HFFc6 (cell line): ENCODE measurements around the gene MTCL1. TPM values are rescaled to one million over a fixed set of nuclear protein-coding genes. Genes with fewer than 3 reads are reported as not detected.
A peak's percentile ranks its signal among the peaks of the same experiment; 100 is the strongest.

Experiments used
- DNase-seq: peaks from one replicate; pipeline ENCODE4 v3.0.0-alpha.2; 2018
- H3K27ac Mint-ChIP-seq: 2 replicates; pipeline ENCODE4 v1.8.0; 2020; ENCODE audit warnings: mild to moderate bottlenecking, mixed read lengths
- H3K27me3 Mint-ChIP-seq: 2 replicates; pipeline ENCODE4 v1.8.0; 2021; ENCODE audit warnings: mild to moderate bottlenecking, moderate library complexity, mixed read lengths; ENCODE audit not compliant: insufficient read depth
- H3K36me3 Mint-ChIP-seq: 2 replicates; pipeline ENCODE4 v1.8.0; 2021; ENCODE audit warnings: low read depth, mixed read lengths
- H3K4me1 Mint-ChIP-seq: 2 replicates; pipeline ENCODE4 v1.8.0; 2020; ENCODE audit warnings: low read depth, mixed read lengths
- H3K4me3 Mint-ChIP-seq: 2 replicates; pipeline ENCODE4 v1.8.0; 2020; ENCODE audit warnings: mild to moderate bottlenecking, moderate library complexity, mixed read lengths
- H3K9me3 Mint-ChIP-seq: 2 replicates; pipeline ENCODE4 v1.8.0; 2020; ENCODE audit warnings: mild to moderate bottlenecking, mixed read lengths
- CTCF ChIP-seq: fragments of 200-600 bp; sonication (generic); IDR thresholded peaks from 2 replicates; pipeline ENCODE4 v1.5.0; 2021; ENCODE audit warnings: antibody characterized with exemption, mild to moderate bottlenecking
- total RNA-seq, 6 experiments: library from RNA; stranded (reverse); fragmentation: NEBNext Ultra II Directional; extraction: Animal tissue kit (Norgen Biotek cat#: 25700); gene quantifications; 2 replicates in 1 of 6; 3 replicates in 5 of 6; pipeline ENCODE4 v1.2.3, GENCODE V29; 2021

Gene MTCL1
- total RNA-seq, 6 experiments from 2014 or later, result 47.2 to 59.7 (median 55.3) TPM

- peak; percentile 52 for DNase-seq
- Mint-ChIP-seq H3K4me3 (peak overlapping the region; percentile 80), H3K4me1 (peaks cover 93% of the 10 kb centered on the region), H3K27ac (peak overlapping the region; percentile 93), H3K27me3 (peaks cover 2% of the 10 kb centered on the region; the same call in 1 of the 2 replicates), H3K36me3 (peaks cover 70% of the 10 kb centered on the region), H3K9me3 (no peaks in the 10 kb centered on the region; the same call in 1 of the 2 replicates)
- no peak for TF ChIP-seq CTCF
Measured at GRCh38 chr18:8745355-8746014, 40.1 kb downstream of the MTCL1 start.

- Mint-ChIP-seq H3K36me3 (peaks cover 59% of the 10 kb centered on the region), H3K4me1 (peaks cover 95% of the 10 kb centered on the region), H3K9me3 (no peaks in the 10 kb centered on the region; the same call in 1 of the 2 replicates), H3K27me3 (no peaks in the 10 kb centered on the region; the same call in 1 of the 2 replicates), H3K27ac (peak overlapping the region; percentile 93), H3K4me3 (peak overlapping the region; percentile 80)
- DNase-seq, result peak; percentile 92
- no peak for TF ChIP-seq CTCF
Measured at GRCh38 chr18:8747440-8747937, 42.1 kb downstream of the MTCL1 start.

- Mint-ChIP-seq H3K9me3 (no peaks in the 10 kb centered on the region; the same call in 1 of the 2 replicates), H3K4me1 (peaks cover 91% of the 10 kb centered on the region), H3K4me3 (no peak overlapping the region), H3K27ac (peak overlapping the region; percentile 89), H3K27me3 (no peaks in the 10 kb centered on the region; the same call in 1 of the 2 replicates), H3K36me3 (peaks cover 65% of the 10 kb centered on the region)
- no peak for TF ChIP-seq CTCF
- DNase-seq, result no peak
Measured at GRCh38 chr18:8749492-8749891, 44.1 kb downstream of the MTCL1 start.

- no peak for TF ChIP-seq CTCF
- H3K36me3 Mint-ChIP-seq, result peaks cover 66% of the 10 kb centered on the region
- DNase-seq, result peak; percentile 81
- no peaks in the 10 kb centered on the region; the same call in 1 of the 2 replicates for H3K9me3 Mint-ChIP-seq
- peak overlapping the region; percentile 89 for H3K27ac Mint-ChIP-seq
- peaks cover 91% of the 10 kb centered on the region for H3K4me1 Mint-ChIP-seq
- no peaks in the 10 kb centered on the region; the same call in 1 of the 2 replicates for H3K27me3 Mint-ChIP-seq
- peak overlapping the region; percentile 70 for H3K4me3 Mint-ChIP-seq
Measured at GRCh38 chr18:8750954-8751415, 45.6 kb downstream of the MTCL1 start.

- Mint-ChIP-seq H3K4me3 (peak overlapping the region; percentile 70), H3K9me3 (no peaks in the 10 kb centered on the region; the same call in 1 of the 2 replicates), H3K4me1 (peaks cover 91% of the 10 kb centered on the region), H3K27me3 (no peaks in the 10 kb centered on the region; the same call in 1 of the 2 replicates), H3K36me3 (peaks cover 60% of the 10 kb centered on the region), H3K27ac (peak overlapping the region; percentile 89)
- no peak for TF ChIP-seq CTCF
- no peak for DNase-seq
Measured at GRCh38 chr18:8751692-8752091, 46.3 kb downstream of the MTCL1 start.
